ENCODE data around the gene SUPT3H.

DNA sequence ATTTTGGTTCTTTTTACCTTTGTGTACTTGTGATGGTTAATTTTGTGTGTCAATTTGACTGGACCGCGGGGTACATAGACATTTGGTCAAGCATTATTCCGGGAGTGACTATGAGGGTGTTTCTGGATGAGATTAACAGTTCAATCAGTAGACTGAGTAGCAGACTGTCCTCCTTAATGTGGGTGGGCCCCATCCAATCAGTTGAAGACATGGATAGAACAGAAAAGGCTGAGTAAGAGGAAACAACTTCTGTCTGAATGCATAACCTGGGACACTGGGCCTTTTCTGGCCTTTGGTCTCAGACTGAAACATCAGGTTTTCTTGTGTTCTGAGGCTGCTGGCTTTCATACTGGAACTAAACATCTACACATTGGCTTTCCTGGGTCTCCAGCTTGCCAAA lies 353.1 kb downstream of the SUPT3H start:
- TF ChIP-seq EZH2 (IDR thresholded peaks at IDR 0.05) (no peak), POLR2AphosphoS5 (IDR thresholded peaks at IDR 0.05; ENCODE audit: borderline replicate concordance, low read depth, low read length) (no peak)

All from SK-N-MC (cell line).